ENCODE results near the gene BCAS3.
A peak's percentile ranks its signal among the peaks of the same experiment; 100 is the strongest.

BCAS3 gene

GRCh38 chr17:61331886-61332285, 654.2 kb downstream of the BCAS3 start:
- no peaks in the 10 kb centered on the region for H3K36me3 ChIP-seq
- no peak overlapping the region for H3K4me3 ChIP-seq
- peak overlapping the region; percentile 48 to 75 for H3K27ac ChIP-seq
- no peaks in the 10 kb centered on the region for H3K27me3 ChIP-seq
- no peaks in the 10 kb centered on the region for H3K9me3 ChIP-seq
- no peak for TF ChIP-seq CTCF (IDR thresholded peaks at IDR 0.05)
- H3K4me1 ChIP-seq = peaks cover 0 to 46% (median 30%) of the 10 kb centered on the region in 4 donors
- intact Hi-C loops (cut with DNase I; ENCODE audit: low total_unique reads) = no loop called here
- peak in 1 of 2 donors; percentile 44 for DNase-seq

- intact Hi-C loops (cut with DNase I; ENCODE audit: low total_unique reads) = no loop called here
- no peak for DNase-seq
- TF ChIP-seq CTCF (IDR thresholded peaks at IDR 0.05) = no peak
- no peak overlapping the region for H3K4me3 ChIP-seq
- no peaks in the 10 kb centered on the region for H3K9me3 ChIP-seq
- no peaks in the 10 kb centered on the region for H3K36me3 ChIP-seq
- no peaks in the 10 kb centered on the region for H3K27me3 ChIP-seq
- peaks cover 0 to 59% (median 40%) of the 10 kb centered on the region in 4 donors for H3K4me1 ChIP-seq
- peak overlapping the region in 1 of 2 donors; percentile 75 for H3K27ac ChIP-seq
Observed at GRCh38 chr17:61333136-61333535, 655.5 kb downstream of the BCAS3 start.

- H3K27me3 ChIP-seq = no peaks in the 10 kb centered on the region
- DNase-seq = peak in 1 of 2 donors; percentile 7
- no peaks in the 10 kb centered on the region for H3K36me3 ChIP-seq
- no peak overlapping the region for H3K27ac ChIP-seq
- peaks cover 0 to 74% (median 52%) of the 10 kb centered on the region in 4 donors for H3K4me1 ChIP-seq
- H3K4me3 ChIP-seq = no peak overlapping the region
- no peak for TF ChIP-seq CTCF (IDR thresholded peaks at IDR 0.05)
- no peaks in the 10 kb centered on the region for H3K9me3 ChIP-seq
- intact Hi-C loops (cut with DNase I; ENCODE audit: low total_unique reads) = no loop called here
Observed at GRCh38 chr17:61334673-61335072, 657.0 kb downstream of the BCAS3 start.

GRCh38 chr17:61335105-61335844, 657.6 kb downstream of the BCAS3 start:
- no peaks in the 10 kb centered on the region for H3K9me3 ChIP-seq
- H3K36me3 ChIP-seq = no peaks in the 10 kb centered on the region
- peaks cover 0 to 74% (median 52%) of the 10 kb centered on the region in 4 donors for H3K4me1 ChIP-seq
- no peak overlapping the region for H3K4me3 ChIP-seq
- peak overlapping the region; percentile 38 to 76 for H3K27ac ChIP-seq
- H3K27me3 ChIP-seq = no peaks in the 10 kb centered on the region
- DNase-seq = peak in 1 of 2 donors; percentile 13
- no peak for TF ChIP-seq CTCF (IDR thresholded peaks at IDR 0.05)
- intact Hi-C loops (cut with DNase I; ENCODE audit: low total_unique reads) = no loop called here

- no peak for TF ChIP-seq CTCF (IDR thresholded peaks at IDR 0.05)
- Histone ChIP-seq H3K4me1 (peaks cover 0 to 71% (median 50%) of the 10 kb centered on the region in 4 donors), H3K27me3 (no peaks in the 10 kb centered on the region), H3K9me3 (no peaks in the 10 kb centered on the region), H3K4me3 (no peak overlapping the region), H3K27ac (peak overlapping the region; percentile 38 to 76), H3K36me3 (no peaks in the 10 kb centered on the region)
- intact Hi-C loops (cut with DNase I; ENCODE audit: low total_unique reads) = no loop called here
- DNase-seq = no peak
Observed at GRCh38 chr17:61335845-61336655, 658.4 kb downstream of the BCAS3 start.

Measured in tibial artery (tissue), 4 donors.